GM23248 (cell line): ENCODE results near the gene TSEN15.

Source experiments
- EZH2 ChIP-seq: fragments of 200-600 bp; sonication (generic); IDR thresholded peaks from 2 replicates; pipeline ENCODE4 v1.6.1; 2018; ENCODE audit warnings: antibody characterized with exemption, mild to moderate bottlenecking; ENCODE audit not compliant: insufficient read depth, poor library complexity, severe bottlenecking
- EZH2phosphoT487 ChIP-seq: fragments of 200-600 bp; sonication (generic); IDR thresholded peaks from 2 replicates; pipeline ENCODE4 v1.6.1; 2018; ENCODE audit warnings: antibody characterized with exemption, moderate library complexity, mild to moderate bottlenecking, low read depth; ENCODE audit not compliant: insufficient read depth

DNA sequence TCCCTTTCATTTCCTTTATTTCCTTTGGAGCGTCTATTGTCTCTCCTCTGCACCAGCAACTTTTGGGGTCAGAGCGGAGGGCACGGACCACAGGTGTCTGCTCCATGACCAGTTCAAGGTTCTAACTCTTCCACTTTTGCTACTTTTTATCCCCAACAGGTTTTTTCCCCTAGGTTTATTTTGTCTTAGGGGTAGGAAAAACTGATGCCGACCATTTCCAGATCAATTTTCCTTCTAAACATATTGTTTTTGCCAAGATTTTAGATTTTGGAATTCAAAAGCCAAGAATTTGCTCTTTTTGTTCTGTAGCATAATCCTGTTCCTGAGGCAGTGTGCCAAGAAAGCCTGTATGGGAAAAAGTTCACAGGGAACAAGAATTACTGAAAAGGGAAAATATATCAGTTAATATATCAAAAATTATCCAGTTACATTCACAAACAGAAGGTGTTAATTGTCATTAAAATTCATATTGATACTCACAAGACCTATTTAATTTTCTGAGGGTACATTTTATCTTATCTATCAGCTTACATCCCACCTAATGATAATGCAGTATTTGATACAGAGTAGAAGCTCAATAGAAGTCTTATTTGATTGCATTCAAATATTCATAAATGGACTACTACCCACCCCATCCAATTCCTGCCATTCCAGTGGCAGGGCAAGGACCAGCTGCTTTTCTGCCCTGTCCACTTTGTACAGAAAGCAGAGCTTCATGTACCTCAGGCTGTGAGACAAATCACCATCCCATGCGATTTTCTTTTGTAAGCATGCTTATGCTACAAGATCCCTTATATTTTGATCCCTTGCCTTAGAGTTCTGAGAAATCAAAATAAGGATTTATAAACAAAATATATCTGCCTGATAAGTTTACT is 31.2 kb downstream of the TSEN15 start:
- TF ChIP-seq EZH2 (no peak), EZH2phosphoT487 (no peak)
